Adrenal gland (tissue), 12 donors: ENCODE results near the gene ZNF48. TPM values are rescaled to one million over a fixed set of nuclear protein-coding genes. Genes with fewer than 3 reads are reported as not detected.
A peak's percentile ranks its signal among the peaks of the same experiment; 100 is the strongest.

Source experiments
- DNase-seq, 7 donors: peaks; one replicate each; pipeline ENCODE4 v3.0.0-alpha.2; 2019 to 2020
- H3K27ac ChIP-seq, 5 donors: fragments of 200-600 bp; sonication (generic) in 4 of 5; 1 replicate in 3 of 5; 2 replicates in 2 of 5; pipeline versions ENCODE4 v1.5.1 to v1.8.0; 2016 to 2020; ENCODE audit warnings: mild to moderate bottlenecking in 1 of 5
- H3K27me3 ChIP-seq: fragments of 200-600 bp; 2 replicates; pipeline ENCODE4 v1.8.0; 2021
- H3K36me3 ChIP-seq, 2 donors: fragments of 200-600 bp; replicated peaks in 1 of 2; 1 replicate in 1 of 2; 2 replicates in 1 of 2; pipeline versions ENCODE4 v1.5.1 to v1.8.0; 2018 to 2022
- H3K4me1 ChIP-seq, 2 donors: fragments of 200-600 bp; replicated peaks in 1 of 2; 1 replicate in 1 of 2; 2 replicates in 1 of 2; pipeline versions ENCODE4 v1.5.1 to v1.8.0; 2018 to 2021
- H3K4me3 ChIP-seq, 4 donors: fragments of 200-600 bp; sonication (generic) in 3 of 4; one replicate each; pipeline ENCODE4 v1.5.1; 2016 to 2018
- H3K9me3 ChIP-seq, 3 donors: fragments of 200-600 bp; sonication (generic) in 1 of 3; replicated peaks in 1 of 3; 1 replicate in 2 of 3; 2 replicates in 1 of 3; pipeline versions ENCODE4 v1.5.1 to v1.8.0; 2016 to 2021
- POLR2A ChIP-seq, 2 donors: fragments of 450-650 bp; IDR thresholded peaks; one replicate each; pipeline ENCODE4 v1.6.1; 2017; ENCODE audit warnings: antibody characterized with exemption in 2 of 2, mild to moderate bottlenecking in 2 of 2, moderate library complexity in 1 of 2
- WGBS, 4 donors: extraction: QIAGEN DNeasy Blood & Tissue Kit in 2 of 4; methylation state at CpG; one replicate each; pipeline versions ENCODE4 v1.1.5 to v1.1.7; 2013 to 2017; 5-methylcytosine and 5-hydroxymethylcytosine counted together
- intact Hi-C, 2 donors: fragments of 100-400 bp; cut with DNase I; formaldehyde crosslinking; loops; one replicate each; pipeline versions ENCODE4 v1.14.1 to v1.15.0; 2022 to 2023
- polyA plus RNA-seq, 3 donors: library from polyadenylated mRNA; stranded (reverse); fragments of 200-250 nt in 2 of 3; fragments of 350-450 nt in 1 of 3; fragmentation: Illumina TruSeq in 1 of 3; extraction: RNeasy Lipid Tissue Mini Kit (QIAGEN cat#74804) in 1 of 3; gene quantifications; one replicate each; pipeline ENCODE4 v1.2.3, GENCODE V29; 2013 to 2014
- total RNA-seq, 9 donors: library from RNA; depleted of rRNA in 4 of 9; stranded (reverse); fragments of >200 nt in 4 of 9; fragments of 120-200 nt in 1 of 9; fragmentation: NEBNext Ultra II Directional in 1 of 9; extraction: Animal tissue kit (Norgen Biotek cat#: 25700) in 1 of 9; gene quantifications; one replicate each; pipeline versions ENCODE4 v1.1.0 to v1.2.4, GENCODE V29; 2013 to 2023
- TF ChIP-seq, protein P1 (sequence below), 6 experiments: fragments of 450-650 bp in 4 of 6; fragments of 200-600 bp in 2 of 6; sonication (generic) in 1 of 6; IDR thresholded peaks; 1 replicate in 5 of 6; 2 replicates in 1 of 6; pipeline versions ENCODE4 v1.5.1 to v1.8.0; 2016 to 2021; ENCODE audit warnings: antibody characterized with exemption in 6 of 6, mild to moderate bottlenecking in 2 of 6, moderate library complexity in 1 of 6
- donor health status: healthy with polysubstance abuse.
- donor health status: Bipolar disorder and iron deficiency.
- donor health status: DM: yes; HTN: yes; CAD: no.
- donor health status: DM: no; HTN: no; CAD: no.
- donor health status: DM: no; HTN: no; CAD: no.
- donor health status: DM: yes; HTN: yes; CAD: no.

The ZNF48 gene
- total and polyA plus RNA-seq, 12 donors, result 2.6 to 23.8 (median 8.2) TPM

GRCh38 chr16:30356401-30357084 lies 38.7 kb upstream of the ZNF48 start:
- peak; percentile 66 to 79 (median 71) for DNase-seq
- no peaks in the 10 kb centered on the region for H3K27me3 ChIP-seq
- peak overlapping the region; percentile 78 to 98 (median 95) for H3K27ac ChIP-seq
- peaks cover 0 to 57% of the 10 kb centered on the region in 2 donors for H3K36me3 ChIP-seq
- no peaks in the 10 kb centered on the region for H3K9me3 ChIP-seq
- 58 to 82% (median 70%) methylated on average over 6 to 12 of the region's 12 CpGs for WGBS, 4 donors
- intact Hi-C loops, result no loop called here
- no peak for TF ChIP-seq POLR2A (IDR thresholded peaks at IDR 0.05)
- TF ChIP-seq, protein P1, sequence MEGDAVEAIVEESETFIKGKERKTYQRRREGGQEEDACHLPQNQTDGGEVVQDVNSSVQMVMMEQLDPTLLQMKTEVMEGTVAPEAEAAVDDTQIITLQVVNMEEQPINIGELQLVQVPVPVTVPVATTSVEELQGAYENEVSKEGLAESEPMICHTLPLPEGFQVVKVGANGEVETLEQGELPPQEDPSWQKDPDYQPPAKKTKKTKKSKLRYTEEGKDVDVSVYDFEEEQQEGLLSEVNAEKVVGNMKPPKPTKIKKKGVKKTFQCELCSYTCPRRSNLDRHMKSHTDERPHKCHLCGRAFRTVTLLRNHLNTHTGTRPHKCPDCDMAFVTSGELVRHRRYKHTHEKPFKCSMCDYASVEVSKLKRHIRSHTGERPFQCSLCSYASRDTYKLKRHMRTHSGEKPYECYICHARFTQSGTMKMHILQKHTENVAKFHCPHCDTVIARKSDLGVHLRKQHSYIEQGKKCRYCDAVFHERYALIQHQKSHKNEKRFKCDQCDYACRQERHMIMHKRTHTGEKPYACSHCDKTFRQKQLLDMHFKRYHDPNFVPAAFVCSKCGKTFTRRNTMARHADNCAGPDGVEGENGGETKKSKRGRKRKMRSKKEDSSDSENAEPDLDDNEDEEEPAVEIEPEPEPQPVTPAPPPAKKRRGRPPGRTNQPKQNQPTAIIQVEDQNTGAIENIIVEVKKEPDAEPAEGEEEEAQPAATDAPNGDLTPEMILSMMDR (IDR thresholded peaks at IDR 0.05), result no peak
- H3K4me3 ChIP-seq, result peak overlapping the region in 1 of 4 donors; percentile 90
- peaks cover 38 to 40% of the 10 kb centered on the region in 2 donors for H3K4me1 ChIP-seq

DNA sequence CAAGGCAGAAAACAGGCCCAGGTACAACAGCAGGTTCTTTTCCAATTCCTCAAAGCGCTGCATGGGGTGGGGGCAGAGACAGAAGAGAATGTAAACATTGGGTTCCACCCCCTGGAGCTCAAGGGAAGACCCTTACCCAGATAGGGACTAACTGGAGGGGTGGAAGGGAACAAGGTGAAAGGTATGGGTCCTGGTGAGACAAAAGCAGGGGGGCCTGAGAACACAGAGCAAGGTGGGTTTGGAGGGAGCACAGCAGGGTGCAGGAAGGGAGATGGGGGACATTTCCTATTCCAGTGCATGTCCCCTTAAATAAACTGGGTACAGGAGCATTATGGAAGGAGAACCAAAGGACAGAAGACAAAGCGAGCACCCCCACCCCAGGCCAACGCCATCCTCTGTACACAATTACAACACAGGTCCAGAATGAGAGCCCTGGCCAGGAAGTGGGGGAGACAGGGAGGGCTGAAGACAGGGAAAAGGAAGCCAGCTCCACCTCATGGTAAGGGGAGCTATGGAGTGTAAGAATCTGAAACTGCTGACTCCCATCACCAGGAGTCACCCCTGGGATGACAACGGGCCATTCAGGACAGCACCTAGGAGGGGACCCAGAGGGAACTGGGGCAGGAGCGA lies 38.0 kb upstream of the ZNF48 start:
- TF ChIP-seq, protein P1 (IDR thresholded peaks at IDR 0.05), result no peak
- TF ChIP-seq POLR2A (IDR thresholded peaks at IDR 0.05), result no peak
- intact Hi-C loops, result no loop called here
- Histone ChIP-seq H3K36me3 (peaks cover 0 to 53% of the 10 kb centered on the region in 2 donors), H3K27me3 (no peaks in the 10 kb centered on the region), H3K9me3 (no peaks in the 10 kb centered on the region), H3K4me1 (peaks cover 31 to 33% of the 10 kb centered on the region in 2 donors), H3K4me3 (no peak overlapping the region), H3K27ac (peak overlapping the region in 2 of 5 donors; percentile 98)
- 76 to 85% (median 79%) methylated on average over 5 of the region's 5 CpGs for WGBS, 4 donors
- no peak for DNase-seq

DNA sequence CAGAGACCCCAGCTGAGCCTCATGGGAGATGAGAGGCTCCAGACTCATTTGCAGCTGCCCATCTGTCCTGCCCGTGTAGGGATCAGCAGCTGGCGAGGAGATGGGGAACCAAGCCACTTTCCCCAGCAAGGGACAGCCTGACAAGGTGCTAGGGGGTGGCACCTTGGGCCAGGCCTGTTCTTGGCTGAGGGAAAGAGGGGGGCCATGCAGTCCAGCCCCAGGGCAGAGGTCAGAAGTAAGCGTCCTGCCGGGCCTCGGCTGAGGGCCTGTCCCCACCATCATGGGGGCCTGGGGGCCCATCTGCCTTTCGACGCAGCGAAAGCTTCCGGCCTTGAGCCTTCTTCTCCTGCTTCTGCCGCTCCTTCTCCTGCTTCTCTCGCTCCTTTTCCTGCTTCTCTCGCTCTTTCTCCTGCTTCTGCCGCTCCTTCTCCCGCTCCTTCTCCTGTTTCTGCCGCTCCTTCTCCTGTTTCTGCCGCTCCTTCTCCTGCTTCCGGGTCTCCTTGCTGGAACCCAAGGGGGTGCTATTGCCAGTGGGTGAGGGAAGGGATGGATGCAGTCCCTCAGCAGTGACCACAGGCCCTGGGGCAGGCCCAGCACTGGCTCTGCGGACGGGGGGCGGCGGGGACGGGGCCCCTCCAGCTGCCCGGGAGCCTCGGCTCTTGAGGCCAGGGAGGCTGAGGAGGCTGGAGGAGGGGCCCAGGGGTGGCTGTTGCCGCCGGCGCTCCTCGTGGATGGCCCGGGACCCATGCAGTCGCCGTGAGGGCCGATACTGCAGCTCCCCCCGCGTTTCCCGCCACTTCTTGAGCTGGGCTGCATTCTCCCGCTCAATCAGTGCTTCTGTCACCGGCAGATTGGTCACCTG lies 37.3 kb upstream of the ZNF48 start:
- WGBS, 4 donors, result 81 to 88% (median 85%) methylated on average over 18 to 37 of the region's 37 CpGs

More for the DNA sequence above, 37.3 kb upstream of the ZNF48 start:
- peak in 1 of 7 donors; percentile 23 for DNase-seq
- intact Hi-C loops, result no loop called here
- Histone ChIP-seq H3K9me3 (no peaks in the 10 kb centered on the region), H3K27ac (no peak overlapping the region), H3K27me3 (no peaks in the 10 kb centered on the region), H3K4me3 (no peak overlapping the region), H3K36me3 (peaks cover 0 to 53% of the 10 kb centered on the region in 2 donors), H3K4me1 (peaks cover 24 to 26% of the 10 kb centered on the region in 2 donors)
- TF ChIP-seq, protein P1 (IDR thresholded peaks at IDR 0.05), result no peak
- TF ChIP-seq POLR2A (IDR thresholded peaks at IDR 0.05), result no peak
